Naive thymus-derived CD4-positive, alpha-beta T cell (primary cell): ENCODE data around the gene PTK6. TPM values are rescaled to one million over a fixed set of nuclear protein-coding genes. Genes with fewer than 3 reads are reported as not detected.

ENCODE experiments used
- ATAC-seq: fragments of 150-1000 bp; cut with Tn5 transposase; 2 replicates; pipeline ENCODE4 v1.10.0; 2021; ENCODE audit warnings: mild to moderate bottlenecking, moderate library complexity
- CTCF ChIA-PET: fragments of 350-600 bp; sonication (Branson Sonifier 250); formaldehyde crosslinking; loops from one replicate; lab custom pipeline; 2021; ENCODE audit warnings: antibody characterized with exemption; lab: Charles Lee
- POLR2A ChIA-PET: fragments of 350-600 bp; sonication (Branson Sonifier 250); formaldehyde crosslinking; loops from one replicate; lab custom pipeline; 2021; ENCODE audit warnings: antibody characterized with exemption, inconsistent platforms; lab: Charles Lee
- DNase-seq, 9 donors: peaks; one replicate each; pipeline versions ENCODE4 v3.0.0 to v3.0.0-alpha.2; 2020 to 2022; ENCODE audit warnings: mixed read lengths in 1 of 9
- H3K27ac ChIP-seq: one replicate; pipeline ENCODE4 v1.7.0; 2013; ENCODE audit warnings: mild to moderate bottlenecking, low read depth, low read length, moderate library complexity
- H3K27me3 ChIP-seq, 2 donors: one replicate each; pipeline ENCODE4 v1.7.0; 2013; ENCODE audit warnings: low read length in 2 of 2, mild to moderate bottlenecking in 2 of 2, moderate library complexity in 2 of 2; ENCODE audit not compliant: control insufficient read depth in 2 of 2, insufficient read depth in 2 of 2
- H3K36me3 ChIP-seq, 3 experiments: 1 replicate in 2 of 3; 2 replicates in 1 of 3; pipeline ENCODE4 v1.7.0; 2013; ENCODE audit warnings: low read length in 3 of 3, mild to moderate bottlenecking in 3 of 3, moderate library complexity in 1 of 3; ENCODE audit not compliant: insufficient read depth in 3 of 3, control insufficient read depth in 2 of 3
- H3K4me1 ChIP-seq, 2 donors: one replicate each; pipeline ENCODE4 v1.7.0; 2013; ENCODE audit warnings: low read length in 2 of 2, mild to moderate bottlenecking in 2 of 2, moderate library complexity in 1 of 2; ENCODE audit not compliant: control insufficient read depth in 2 of 2, insufficient read depth in 2 of 2
- H3K4me3 ChIP-seq: 2 replicates; pipeline ENCODE4 v1.7.0; 2013; ENCODE audit warnings: mild to moderate bottlenecking, low read length
- H3K9me3 ChIP-seq, 3 experiments: 1 replicate in 2 of 3; 2 replicates in 1 of 3; pipeline ENCODE4 v1.7.0; 2013; ENCODE audit warnings: low read length in 3 of 3; ENCODE audit not compliant: control insufficient read depth in 2 of 3
- H3K27ac Mint-ChIP-seq, 9 donors: one replicate each; pipeline ENCODE4 v1.8.0; 2020 to 2022; ENCODE audit warnings: mixed read lengths in 9 of 9, mild to moderate bottlenecking in 8 of 9, moderate library complexity in 5 of 9, inconsistent platforms in 2 of 9
- H3K27me3 Mint-ChIP-seq, 5 donors: one replicate each; pipeline ENCODE4 v1.8.0; 2021 to 2022; ENCODE audit warnings: mixed read lengths in 5 of 5, mild to moderate bottlenecking in 1 of 5
- H3K36me3 Mint-ChIP-seq, 5 donors: one replicate each; pipeline ENCODE4 v1.8.0; 2020 to 2022; ENCODE audit warnings: mixed read lengths in 5 of 5, mild to moderate bottlenecking in 3 of 5, inconsistent platforms in 1 of 5
- H3K4me1 Mint-ChIP-seq, 7 donors: one replicate each; pipeline ENCODE4 v1.8.0; 2020 to 2022; ENCODE audit warnings: mixed read lengths in 7 of 7, mild to moderate bottlenecking in 3 of 7, inconsistent platforms in 1 of 7
- H3K4me3 Mint-ChIP-seq, 10 donors: one replicate each; pipeline ENCODE4 v1.8.0; 2020 to 2022; ENCODE audit warnings: mild to moderate bottlenecking in 10 of 10, mixed read lengths in 10 of 10, moderate library complexity in 6 of 10, inconsistent platforms in 2 of 10
- H3K9me3 Mint-ChIP-seq, 11 donors: one replicate each; pipeline ENCODE4 v1.8.0; 2020 to 2022; ENCODE audit warnings: mixed read lengths in 11 of 11, mild to moderate bottlenecking in 4 of 11, inconsistent platforms in 1 of 11, moderate library complexity in 1 of 11
- intact Hi-C, 2 donors: fragments of 100-400 bp; cut with micrococcal nuclease; formaldehyde crosslinking; loops; one replicate each; pipeline ENCODE4 v1.15.1; 2023
- polyA plus RNA-seq, 2 donors: library from polyadenylated mRNA; unstranded; fragments of 300-500 nt; fragmentation: Illumina TruSeq; gene quantifications; one replicate each; pipeline ENCODE4 v1.2.3, GENCODE V29; 2021
- total RNA-seq, 6 experiments: library from RNA in 5 of 6; stranded (reverse) in 5 of 6; gene quantifications; 1 replicate in 5 of 6; 2 replicates in 1 of 6; pipeline ENCODE4 v1.2.3 and lab custom pipeline; 2021 to 2026

The PTK6 gene
- total RNA-seq (under 1 TPM in 4 of 5 experiments, not detected in 1; 0.19 to 0.96 (median 0.62) TPM), polyA plus RNA-seq (under 1 TPM; 0.07 to 0.38 TPM), total RNA-seq (lab: John Stamatoyannopoulos, UW) (0.40 reads per million)

- H3K9me3 ChIP-seq, result no peaks in the 10 kb centered on the region
- ATAC-seq (peak; percentile 14), DNase-seq (no peak)
- H3K27ac Mint-ChIP-seq, result peak within 1 kb of the TSS; percentile 42 to 91 (median 78)
- H3K4me1 ChIP-seq, result peaks cover 15 to 21% of the 10 kb centered on the region in 2 donors
- intact Hi-C loops, result loop anchor here (1.0 to 10.0 kb wide), 13 partner anchors 15 to 540 kb away; partner anchors contain the start of genes ARFRP1 (in 1 of the 2), C20orf204 (in 1 of the 2), LIME1 (in 1 of the 2) and PPDPF (in 1 of the 2)
- peak within 1 kb of the TSS; percentile 68 for H3K4me3 ChIP-seq
- peak within 1 kb of the TSS; percentile 63 to 86 (median 75) for H3K4me3 Mint-ChIP-seq
- ChIA-PET CTCF (interaction anchor here (0.8 to 3.4 kb wide), 13 partner anchors 9 to 501 kb away, joined by 3 to 18 read pairs (median 5); partner anchors contain the start of genes ARFRP1, LIME1, PPDPF and ZGPAT), POLR2A (interaction anchor here (0.5 to 7.4 kb wide), 18 partner anchors 10 to 1349 kb away, joined by 3 to 89 read pairs (median 4); partner anchors contain the start of genes HELZ2, PPDPF and RTEL1)
- H3K36me3 Mint-ChIP-seq, result no peaks in the 10 kb centered on the region
- H3K27me3 Mint-ChIP-seq, result no peaks in the 10 kb centered on the region
- H3K4me1 Mint-ChIP-seq, result peaks cover 2 to 11% (median 8%) of the 10 kb centered on the region in 7 donors
- H3K36me3 ChIP-seq, result no peaks in the 10 kb centered on the region
- no peaks in the 10 kb centered on the region for H3K9me3 Mint-ChIP-seq
- no peaks in the 10 kb centered on the region for H3K27me3 ChIP-seq
- peak within 1 kb of the TSS; percentile 83 for H3K27ac ChIP-seq
These were observed at the start of gene PTK6 for GRCh38 chr20:63536997-63537524. Gene PTK6 (minus strand): TSS chr20:63537376. CDS start chr20:63537314, 62 bp downstream.

DNA sequence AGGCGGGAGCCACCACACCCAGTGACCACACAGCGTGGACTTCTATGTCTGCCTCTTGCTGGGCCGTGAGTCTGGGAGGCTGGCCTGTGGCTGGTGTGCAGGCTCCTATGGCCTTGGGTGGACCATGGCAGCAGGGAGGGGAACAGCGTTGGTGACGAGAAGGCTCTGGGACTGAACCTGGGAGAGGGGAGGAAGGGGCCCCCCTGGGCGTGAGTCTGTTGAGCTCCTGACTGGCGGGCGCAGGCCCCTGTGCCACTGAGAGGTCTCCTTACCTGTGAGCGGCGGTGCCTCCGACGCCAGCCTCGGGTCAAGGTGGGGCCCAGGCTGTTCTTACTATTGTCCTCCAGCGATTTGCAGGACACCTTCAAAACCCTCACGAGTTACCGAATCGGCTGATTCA, 49.6 kb upstream of the PTK6 start:
- intact Hi-C loops, result no loop called here
- DNase-seq (no peak), ATAC-seq (no peak)
- peak overlapping the region in 1 of 9 donors; percentile 87 for H3K27ac Mint-ChIP-seq
- Histone ChIP-seq H3K27ac (no peak overlapping the region), H3K9me3 (no peaks in the 10 kb centered on the region), H3K36me3 (peaks cover 0 to 31% (median 0%) of the 10 kb centered on the region in 3 experiments), H3K27me3 (no peaks in the 10 kb centered on the region), H3K4me1 (peaks cover 0 to 23% of the 10 kb centered on the region in 2 donors), H3K4me3 (no peak overlapping the region)
- ChIA-PET POLR2A (interaction anchor here (0.5 kb wide), 1 partner anchor 391 kb away, joined by 3 read pairs; no protein-coding TSS in a partner anchor), CTCF (no interaction called here)
- H3K4me3 Mint-ChIP-seq, result no peak overlapping the region
- H3K27me3 Mint-ChIP-seq, result peaks cover 0 to 9% (median 0%) of the 10 kb centered on the region in 5 donors
- H3K9me3 Mint-ChIP-seq, result no peaks in the 10 kb centered on the region
- peaks cover 0 to 23% (median 9%) of the 10 kb centered on the region in 5 donors for H3K36me3 Mint-ChIP-seq
- peaks cover 5 to 27% (median 20%) of the 10 kb centered on the region in 7 donors for H3K4me1 Mint-ChIP-seq

GRCh38 chr20:63585616-63586565, 48.7 kb upstream of the PTK6 start:
- H3K4me1 ChIP-seq, result peaks cover 0 to 29% of the 10 kb centered on the region in 2 donors
- Mint-ChIP-seq H3K27ac (peak overlapping the region in 3 of 9 donors; percentile 28 to 38 (median 28)), H3K9me3 (no peaks in the 10 kb centered on the region), H3K36me3 (peaks cover 0 to 18% (median 6%) of the 10 kb centered on the region in 5 donors), H3K4me1 (peaks cover 5 to 29% (median 21%) of the 10 kb centered on the region in 7 donors), H3K4me3 (peak overlapping the region in 2 of 10 donors; percentile 43 to 47), H3K27me3 (peaks cover 0 to 9% (median 0%) of the 10 kb centered on the region in 5 donors)
- ChIA-PET POLR2A (no interaction called here), CTCF (no interaction called here)
- intact Hi-C loops, result no loop called here
- H3K4me3 ChIP-seq, result no peak overlapping the region
- peaks cover 0 to 22% (median 0%) of the 10 kb centered on the region in 3 experiments for H3K36me3 ChIP-seq
- H3K27me3 ChIP-seq, result no peaks in the 10 kb centered on the region
- no peak overlapping the region for H3K27ac ChIP-seq
- DNase-seq, result no peak
- no peaks in the 10 kb centered on the region for H3K9me3 ChIP-seq
- ATAC-seq, result no peak

GRCh38 chr20:63582382-63583063, 45.3 kb upstream of the PTK6 start:
- POLR2A ChIA-PET, result interaction anchor here (0.7 to 1.2 kb wide), 5 partner anchors 21 to 56 kb away, joined by 3 to 5 read pairs (median 3); partner anchors contain the start of gene PTK6
- intact Hi-C loops, result no loop called here
- Mint-ChIP-seq H3K27ac (peak overlapping the region in 2 of 9 donors; percentile 41 to 46), H3K4me1 (peaks cover 5 to 26% (median 16%) of the 10 kb centered on the region in 7 donors), H3K36me3 (no peaks in the 10 kb centered on the region), H3K27me3 (peaks cover 0 to 33% (median 0%) of the 10 kb centered on the region in 5 donors), H3K4me3 (no peak overlapping the region), H3K9me3 (no peaks in the 10 kb centered on the region)
- Histone ChIP-seq H3K27me3 (no peaks in the 10 kb centered on the region), H3K4me1 (peaks cover 0 to 18% of the 10 kb centered on the region in 2 donors), H3K27ac (no peak overlapping the region), H3K36me3 (no peaks in the 10 kb centered on the region), H3K4me3 (no peak overlapping the region), H3K9me3 (no peaks in the 10 kb centered on the region)
- CTCF ChIA-PET, result interaction anchor here (2.6 kb wide), 1 partner anchor 45 kb away, joined by 18 read pairs; the partner anchor contains the start of gene PTK6
- DNase-seq (no peak), ATAC-seq (no peak)

GRCh38 chr20:63580796-63581461, 43.8 kb upstream of the PTK6 start:
- Mint-ChIP-seq H3K36me3 (no peaks in the 10 kb centered on the region), H3K4me1 (peaks cover 0 to 17% (median 14%) of the 10 kb centered on the region in 7 donors), H3K27ac (peak overlapping the region in 1 of 9 donors; percentile 74), H3K27me3 (peaks cover 0 to 42% (median 0%) of the 10 kb centered on the region in 5 donors), H3K9me3 (no peaks in the 10 kb centered on the region), H3K4me3 (peak overlapping the region in 1 of 10 donors; percentile 17)
- H3K9me3 ChIP-seq, result no peaks in the 10 kb centered on the region
- peak; percentile 30 to 87 (median 81) for DNase-seq
- H3K27me3 ChIP-seq, result no peaks in the 10 kb centered on the region
- intact Hi-C loops, result loop anchor here (1.0 to 2.0 kb wide), 11 partner anchors 28 to 394 kb away; partner anchors contain the start of genes ARFRP1 (in 1 of the 2) and RTEL1 (in 1 of the 2)
- no peaks in the 10 kb centered on the region for H3K36me3 ChIP-seq
- ATAC-seq, result peak; percentile 96
- H3K4me3 ChIP-seq, result no peak overlapping the region
- H3K27ac ChIP-seq, result no peak overlapping the region
- H3K4me1 ChIP-seq, result peaks cover 0 to 10% of the 10 kb centered on the region in 2 donors
- ChIA-PET CTCF (interaction anchor here (0.8 to 2.6 kb wide), 2 partner anchors 43 to 77 kb away, joined by 3 to 18 read pairs; partner anchors contain the start of genes PTK6 and RTEL1), POLR2A (interaction anchor here (1.0 to 1.2 kb wide), 3 partner anchors 43 to 58 kb away, joined by 3 to 5 read pairs (median 3); no protein-coding TSS in a partner anchor)
